ENCODE results near the gene UBAP1L. TPM values are rescaled to one million over a fixed set of nuclear protein-coding genes. Genes with fewer than 3 reads are reported as not detected.
"Not testable (repeated sequence)": the region's sequence is repeated elsewhere in the genome, so short reads cannot be mapped to it uniquely, and the experiment has no call there.

The UBAP1L gene
- total RNA-seq, 1 donor from 2014 or later = 6.0 TPM

- H3K27me3 Mint-ChIP-seq (ENCODE audit: low read depth) = no peaks in the 10 kb centered on the region
- H3K36me3 Mint-ChIP-seq (ENCODE audit: low read depth) = peaks cover 21% of the 10 kb centered on the region
- no peak overlapping the region for H3K4me3 Mint-ChIP-seq (ENCODE audit: low read depth)
- no peak overlapping the region for H3K27ac Mint-ChIP-seq
- H3K4me1 Mint-ChIP-seq (ENCODE audit: low read depth) = no peaks in the 10 kb centered on the region
- no peak for DNase-seq (ENCODE audit: low spot score)
- intact Hi-C loops (cut with micrococcal nuclease) = no loop called here
- no peaks in the 10 kb centered on the region for H3K9me3 Mint-ChIP-seq
These were observed 18.3 kb downstream of the UBAP1L start for GRCh38 chr15:65096481-65097385.

- no peaks in the 10 kb centered on the region for H3K9me3 Mint-ChIP-seq
- no peaks in the 10 kb centered on the region for H3K27me3 Mint-ChIP-seq (ENCODE audit: low read depth)
- H3K36me3 Mint-ChIP-seq (ENCODE audit: low read depth) = peaks cover 15% of the 10 kb centered on the region
- no peak overlapping the region for H3K4me3 Mint-ChIP-seq (ENCODE audit: low read depth)
- DNase-seq (ENCODE audit: low spot score) = no peak
- intact Hi-C loops (cut with micrococcal nuclease) = no loop called here
- H3K4me1 Mint-ChIP-seq (ENCODE audit: low read depth) = no peaks in the 10 kb centered on the region
- no peak overlapping the region for H3K27ac Mint-ChIP-seq
These were observed 19.3 kb downstream of the UBAP1L start for GRCh38 chr15:65095747-65096104.

- peaks cover 12% of the 10 kb centered on the region for H3K36me3 Mint-ChIP-seq (ENCODE audit: low read depth)
- no peak for DNase-seq (ENCODE audit: low spot score)
- no peaks in the 10 kb centered on the region for H3K27me3 Mint-ChIP-seq (ENCODE audit: low read depth)
- no peaks in the 10 kb centered on the region for H3K9me3 Mint-ChIP-seq
- no peak overlapping the region for H3K27ac Mint-ChIP-seq
- intact Hi-C loops (cut with micrococcal nuclease) = no loop called here
- H3K4me3 Mint-ChIP-seq (ENCODE audit: low read depth) = no peak overlapping the region
- no peaks in the 10 kb centered on the region for H3K4me1 Mint-ChIP-seq (ENCODE audit: low read depth)
These were observed 19.8 kb downstream of the UBAP1L start for GRCh38 chr15:65095011-65095746.

- Mint-ChIP-seq H3K27me3 (ENCODE audit: low read depth) (no peaks in the 10 kb centered on the region), H3K27ac (no peak overlapping the region), H3K4me1 (ENCODE audit: low read depth) (no peaks in the 10 kb centered on the region), H3K36me3 (ENCODE audit: low read depth) (peaks cover 12% of the 10 kb centered on the region), H3K9me3 (no peaks in the 10 kb centered on the region), H3K4me3 (ENCODE audit: low read depth) (no peak overlapping the region)
- DNase-seq (ENCODE audit: low spot score) = no peak
- intact Hi-C loops (cut with micrococcal nuclease) = no loop called here
These were observed 20.6 kb downstream of the UBAP1L start for GRCh38 chr15:65094294-65094995.

- intact Hi-C loops (cut with micrococcal nuclease); H3K4me3 Mint-ChIP-seq (ENCODE audit: low read depth): not testable (repeated sequence)
These were observed 21.2 kb downstream of the UBAP1L start for GRCh38 chr15:65093793-65094170.

GRCh38 chr15:65092911-65093792 is 21.8 kb downstream of the UBAP1L start:
- Mint-ChIP-seq H3K4me3 (ENCODE audit: low read depth) (no peak overlapping the region), H3K9me3 (no peaks in the 10 kb centered on the region), H3K36me3 (ENCODE audit: low read depth) (peaks cover 3% of the 10 kb centered on the region), H3K27ac (no peak overlapping the region), H3K27me3 (ENCODE audit: low read depth) (no peaks in the 10 kb centered on the region), H3K4me1 (ENCODE audit: low read depth) (no peaks in the 10 kb centered on the region)
- no peak for DNase-seq (ENCODE audit: low spot score)
- intact Hi-C loops (cut with micrococcal nuclease) = no loop called here

More at GRCh38 chr15:65093793-65094170, 21.2 kb downstream of the UBAP1L start:
- H3K36me3 Mint-ChIP-seq (ENCODE audit: low read depth); DNase-seq (ENCODE audit: low spot score); H3K27me3 Mint-ChIP-seq (ENCODE audit: low read depth); H3K9me3 Mint-ChIP-seq; H3K4me1 Mint-ChIP-seq (ENCODE audit: low read depth); H3K27ac Mint-ChIP-seq: not testable (repeated sequence)

- DNase-seq (ENCODE audit: low spot score) = no peak
- H3K9me3 Mint-ChIP-seq = no peaks in the 10 kb centered on the region
These were observed 22.8 kb downstream of the UBAP1L start for GRCh38 chr15:65091946-65092770.

GRCh38 chr15:65089206-65089824 is 25.7 kb downstream of the UBAP1L start:
- H3K27me3 Mint-ChIP-seq (ENCODE audit: low read depth) = peaks cover 3% of the 10 kb centered on the region
- no peaks in the 10 kb centered on the region for H3K36me3 Mint-ChIP-seq (ENCODE audit: low read depth)
- H3K9me3 Mint-ChIP-seq = no peaks in the 10 kb centered on the region
- no peak for DNase-seq (ENCODE audit: low spot score)
- no peaks in the 10 kb centered on the region for H3K4me1 Mint-ChIP-seq (ENCODE audit: low read depth)
- H3K27ac Mint-ChIP-seq = no peak overlapping the region
- intact Hi-C loops (cut with micrococcal nuclease) = no loop called here
- H3K4me3 Mint-ChIP-seq (ENCODE audit: low read depth) = no peak overlapping the region

More at GRCh38 chr15:65091946-65092770, 22.8 kb downstream of the UBAP1L start:
- Mint-ChIP-seq H3K36me3 (ENCODE audit: low read depth) (no peaks in the 10 kb centered on the region), H3K27ac (no peak overlapping the region), H3K4me3 (ENCODE audit: low read depth) (no peak overlapping the region), H3K27me3 (ENCODE audit: low read depth) (no peaks in the 10 kb centered on the region), H3K4me1 (ENCODE audit: low read depth) (no peaks in the 10 kb centered on the region)
- intact Hi-C loops (cut with micrococcal nuclease) = no loop called here

- intact Hi-C loops (cut with micrococcal nuclease) = no loop called here
- Mint-ChIP-seq H3K27ac (no peak overlapping the region), H3K36me3 (ENCODE audit: low read depth) (no peaks in the 10 kb centered on the region), H3K27me3 (ENCODE audit: low read depth) (peaks cover 10% of the 10 kb centered on the region), H3K4me1 (ENCODE audit: low read depth) (no peaks in the 10 kb centered on the region), H3K4me3 (ENCODE audit: low read depth) (no peak overlapping the region), H3K9me3 (no peaks in the 10 kb centered on the region)
- DNase-seq (ENCODE audit: low spot score) = no peak
These were observed 26.4 kb downstream of the UBAP1L start for GRCh38 chr15:65088643-65089021.

- Mint-ChIP-seq H3K27ac (no peak overlapping the region), H3K27me3 (ENCODE audit: low read depth) (peaks cover 12% of the 10 kb centered on the region), H3K9me3 (no peaks in the 10 kb centered on the region), H3K4me1 (ENCODE audit: low read depth) (peaks cover under 1% of the 10 kb centered on the region), H3K36me3 (ENCODE audit: low read depth) (no peaks in the 10 kb centered on the region), H3K4me3 (ENCODE audit: low read depth) (no peak overlapping the region)
- intact Hi-C loops (cut with micrococcal nuclease) = no loop called here
- no peak for DNase-seq (ENCODE audit: low spot score)
These were observed 26.9 kb downstream of the UBAP1L start for GRCh38 chr15:65087873-65088642.

GRCh38 chr15:65087411-65087810 is 27.6 kb downstream of the UBAP1L start:
- H3K36me3 Mint-ChIP-seq (ENCODE audit: low read depth) = no peaks in the 10 kb centered on the region

More at GRCh38 chr15:65087411-65087810, 27.6 kb downstream of the UBAP1L start:
- Mint-ChIP-seq H3K9me3 (no peaks in the 10 kb centered on the region), H3K27ac (no peak overlapping the region), H3K27me3 (ENCODE audit: low read depth) (peaks cover 18% of the 10 kb centered on the region), H3K4me1 (ENCODE audit: low read depth) (peaks cover 7% of the 10 kb centered on the region), H3K4me3 (ENCODE audit: low read depth) (no peak overlapping the region)
- intact Hi-C loops (cut with micrococcal nuclease) = no loop called here
- DNase-seq (ENCODE audit: low spot score) = no peak

Data from activated T-helper 2 cell treated with anti-CD3 and anti-CD28 coated beads, Interferon-gamma antibody, Interleukin-2, Interleukin-4, amounts not matched to agents 10 μg/mL and 5 μg/mL and 100 μg/mL, durations not matched to agents 14 hours and 24 hours and 36 hours (primary cell).